Measurements from ENCODE around the gene ABHD12. TPM values are rescaled to one million over a fixed set of nuclear protein-coding genes. Genes with fewer than 3 reads are reported as not detected.

Gene ABHD12
- total RNA-seq, 1 donor from 2014 or later: 58.0 TPM

DNA sequence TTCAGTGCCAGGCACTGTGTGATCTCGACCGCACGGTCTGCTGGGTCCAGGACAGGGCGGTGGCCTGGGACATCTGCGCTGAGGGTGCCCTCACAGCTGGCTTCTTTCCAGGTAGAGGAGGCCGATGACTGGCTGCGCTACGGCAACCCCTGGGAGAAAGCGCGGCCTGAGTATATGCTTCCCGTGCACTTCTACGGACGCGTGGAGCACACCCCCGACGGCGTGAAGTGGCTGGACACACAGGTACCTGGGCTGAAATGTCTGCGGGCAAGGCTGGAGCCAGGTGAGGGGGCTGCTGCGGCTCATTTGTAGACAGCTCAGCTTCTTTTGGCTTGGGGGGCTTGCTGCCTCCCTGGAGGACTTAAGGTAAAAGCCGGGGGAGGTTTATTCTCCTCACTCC lies 116.2 kb downstream of the ABHD12 start:
- Mint-ChIP-seq H3K27me3 (ENCODE audit: low read depth) (no peaks in the 10 kb centered on the region), H3K9me3 (no peaks in the 10 kb centered on the region), H3K4me1 (no peaks in the 10 kb centered on the region), H3K36me3 (peaks cover 23% of the 10 kb centered on the region), H3K27ac (no peak overlapping the region), H3K4me3 (no peak overlapping the region)
- peak in 1 of 2 experiments; percentile 16 for DNase-seq (ENCODE audit: low spot score in 2 of 2, unreplicated experiment in 2 of 2)
- TF ChIP-seq, protein P1, sequence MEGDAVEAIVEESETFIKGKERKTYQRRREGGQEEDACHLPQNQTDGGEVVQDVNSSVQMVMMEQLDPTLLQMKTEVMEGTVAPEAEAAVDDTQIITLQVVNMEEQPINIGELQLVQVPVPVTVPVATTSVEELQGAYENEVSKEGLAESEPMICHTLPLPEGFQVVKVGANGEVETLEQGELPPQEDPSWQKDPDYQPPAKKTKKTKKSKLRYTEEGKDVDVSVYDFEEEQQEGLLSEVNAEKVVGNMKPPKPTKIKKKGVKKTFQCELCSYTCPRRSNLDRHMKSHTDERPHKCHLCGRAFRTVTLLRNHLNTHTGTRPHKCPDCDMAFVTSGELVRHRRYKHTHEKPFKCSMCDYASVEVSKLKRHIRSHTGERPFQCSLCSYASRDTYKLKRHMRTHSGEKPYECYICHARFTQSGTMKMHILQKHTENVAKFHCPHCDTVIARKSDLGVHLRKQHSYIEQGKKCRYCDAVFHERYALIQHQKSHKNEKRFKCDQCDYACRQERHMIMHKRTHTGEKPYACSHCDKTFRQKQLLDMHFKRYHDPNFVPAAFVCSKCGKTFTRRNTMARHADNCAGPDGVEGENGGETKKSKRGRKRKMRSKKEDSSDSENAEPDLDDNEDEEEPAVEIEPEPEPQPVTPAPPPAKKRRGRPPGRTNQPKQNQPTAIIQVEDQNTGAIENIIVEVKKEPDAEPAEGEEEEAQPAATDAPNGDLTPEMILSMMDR (IDR thresholded peaks at IDR 0.05; ENCODE audit: unreplicated experiment): no peak

DNA sequence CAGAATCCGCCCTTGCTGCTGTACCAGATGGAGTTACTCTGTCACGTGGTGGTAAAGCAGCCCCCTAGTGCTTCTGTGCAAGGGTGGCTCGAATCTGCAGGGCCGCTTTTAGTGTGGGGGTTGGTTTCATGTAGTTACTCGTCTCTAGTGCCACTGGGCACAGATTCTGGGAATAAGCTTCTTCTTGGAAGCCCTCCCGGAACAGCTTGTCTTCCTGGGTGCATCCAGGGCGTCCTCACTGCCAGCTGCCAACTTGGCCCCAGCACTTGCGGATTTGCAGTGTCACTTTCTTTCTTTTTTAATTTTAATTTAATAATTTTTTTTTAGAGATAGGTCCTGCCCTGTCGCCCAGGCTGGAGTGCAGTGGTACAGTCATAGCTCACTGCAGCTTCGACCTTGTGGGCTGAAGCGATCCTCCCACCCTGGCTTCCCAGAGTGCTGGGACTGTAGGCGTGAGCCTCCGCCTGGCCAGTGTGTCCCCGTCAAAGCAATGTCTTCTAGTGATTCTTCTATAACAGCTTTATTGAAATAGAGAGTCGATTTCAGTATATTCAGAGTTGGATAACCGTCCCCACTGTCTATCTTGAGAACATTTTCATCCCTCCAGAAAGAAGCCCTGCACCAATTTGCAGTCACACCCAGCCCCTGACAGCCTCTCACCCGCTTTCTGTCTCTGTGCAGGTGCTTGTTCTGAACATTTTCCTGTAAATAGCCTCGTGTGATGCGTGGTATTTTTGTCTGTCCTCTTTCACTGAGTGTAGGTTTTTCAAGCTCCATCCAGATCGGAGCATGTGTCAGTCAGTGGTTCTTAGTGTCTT lies 116.9 kb downstream of the ABHD12 start:
- TF ChIP-seq, protein P1 (IDR thresholded peaks at IDR 0.05; ENCODE audit: unreplicated experiment): no peak
- no peaks in the 10 kb centered on the region for H3K4me1 Mint-ChIP-seq
- H3K4me3 Mint-ChIP-seq: no peak overlapping the region
- no peak for DNase-seq (ENCODE audit: low spot score in 2 of 2, unreplicated experiment in 2 of 2)
- no peak overlapping the region for H3K27ac Mint-ChIP-seq
- H3K9me3 Mint-ChIP-seq: no peaks in the 10 kb centered on the region
- peaks cover 29% of the 10 kb centered on the region for H3K36me3 Mint-ChIP-seq
- no peaks in the 10 kb centered on the region for H3K27me3 Mint-ChIP-seq (ENCODE audit: low read depth)

DNA sequence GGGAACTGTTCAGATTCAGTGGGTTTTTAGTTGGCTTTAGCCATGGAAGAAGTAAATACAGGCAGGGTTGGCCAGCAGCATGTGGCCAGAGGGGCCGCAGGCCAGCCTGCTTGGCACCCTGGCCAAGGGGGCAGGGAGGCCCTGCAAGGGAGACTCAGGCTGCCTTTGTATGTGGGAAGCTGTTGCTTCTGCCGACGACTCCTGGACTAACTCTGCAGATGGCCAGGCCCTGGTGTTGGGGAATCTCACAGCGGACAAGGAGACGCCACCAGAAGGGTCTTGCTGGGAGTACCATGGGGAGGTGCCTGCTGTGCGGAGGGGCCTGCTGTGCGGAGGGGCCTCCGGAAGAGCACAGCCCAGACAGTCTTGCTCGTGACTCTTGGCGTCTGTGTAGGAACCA lies 117.6 kb downstream of the ABHD12 start:
- peak in 1 of 2 experiments; percentile 6 for DNase-seq (ENCODE audit: low spot score in 2 of 2, unreplicated experiment in 2 of 2)
- Mint-ChIP-seq H3K27me3 (ENCODE audit: low read depth) (no peaks in the 10 kb centered on the region), H3K27ac (no peak overlapping the region), H3K36me3 (peaks cover 33% of the 10 kb centered on the region), H3K4me1 (no peaks in the 10 kb centered on the region), H3K9me3 (no peaks in the 10 kb centered on the region), H3K4me3 (no peak overlapping the region)
- TF ChIP-seq, protein P1 (IDR thresholded peaks at IDR 0.05; ENCODE audit: unreplicated experiment): no peak

DNA sequence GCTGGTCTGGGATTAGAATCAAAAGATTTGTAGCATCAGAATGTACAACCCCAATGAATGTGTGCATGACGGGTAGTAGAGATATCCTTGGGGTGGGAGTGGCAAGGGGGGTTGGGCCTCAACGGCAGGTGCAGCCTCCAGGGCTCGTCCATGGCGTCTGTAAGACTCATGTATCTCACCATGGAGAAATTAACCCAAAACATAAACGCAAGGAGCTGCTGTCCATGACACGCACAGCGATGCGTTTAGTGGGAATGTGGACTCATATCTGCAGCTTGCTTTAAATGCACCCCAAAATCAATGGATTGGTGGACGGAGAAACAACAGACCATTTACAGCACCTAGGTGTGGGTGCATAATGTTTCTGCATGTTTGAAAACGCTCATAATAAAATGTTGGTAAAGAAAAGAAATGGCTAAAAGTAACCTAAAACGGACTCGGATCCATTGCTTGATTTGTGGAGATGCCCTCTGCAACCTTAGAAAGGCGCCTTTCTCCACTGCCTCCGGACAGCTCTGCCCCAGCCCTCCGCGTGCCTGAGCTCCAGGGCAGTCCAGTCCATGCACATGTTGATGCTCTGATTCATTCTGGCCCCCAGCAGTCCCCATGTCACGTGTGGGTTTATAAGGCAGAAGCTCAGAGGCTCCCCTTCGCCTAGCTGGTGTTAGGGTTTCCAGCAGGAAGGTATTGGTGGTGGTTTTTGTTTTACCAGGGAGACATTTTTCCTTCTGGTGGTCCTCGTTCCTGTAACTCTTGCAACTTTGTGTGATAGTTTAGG lies 118.2 kb downstream of the ABHD12 start:
- Mint-ChIP-seq H3K4me3 (no peak overlapping the region), H3K27me3 (ENCODE audit: low read depth) (no peaks in the 10 kb centered on the region), H3K36me3 (peaks cover 29% of the 10 kb centered on the region), H3K4me1 (no peaks in the 10 kb centered on the region), H3K9me3 (no peaks in the 10 kb centered on the region), H3K27ac (no peak overlapping the region)
- no peak for DNase-seq (ENCODE audit: low spot score in 2 of 2, unreplicated experiment in 2 of 2)
- TF ChIP-seq, protein P1 (IDR thresholded peaks at IDR 0.05; ENCODE audit: unreplicated experiment): no peak

DNA sequence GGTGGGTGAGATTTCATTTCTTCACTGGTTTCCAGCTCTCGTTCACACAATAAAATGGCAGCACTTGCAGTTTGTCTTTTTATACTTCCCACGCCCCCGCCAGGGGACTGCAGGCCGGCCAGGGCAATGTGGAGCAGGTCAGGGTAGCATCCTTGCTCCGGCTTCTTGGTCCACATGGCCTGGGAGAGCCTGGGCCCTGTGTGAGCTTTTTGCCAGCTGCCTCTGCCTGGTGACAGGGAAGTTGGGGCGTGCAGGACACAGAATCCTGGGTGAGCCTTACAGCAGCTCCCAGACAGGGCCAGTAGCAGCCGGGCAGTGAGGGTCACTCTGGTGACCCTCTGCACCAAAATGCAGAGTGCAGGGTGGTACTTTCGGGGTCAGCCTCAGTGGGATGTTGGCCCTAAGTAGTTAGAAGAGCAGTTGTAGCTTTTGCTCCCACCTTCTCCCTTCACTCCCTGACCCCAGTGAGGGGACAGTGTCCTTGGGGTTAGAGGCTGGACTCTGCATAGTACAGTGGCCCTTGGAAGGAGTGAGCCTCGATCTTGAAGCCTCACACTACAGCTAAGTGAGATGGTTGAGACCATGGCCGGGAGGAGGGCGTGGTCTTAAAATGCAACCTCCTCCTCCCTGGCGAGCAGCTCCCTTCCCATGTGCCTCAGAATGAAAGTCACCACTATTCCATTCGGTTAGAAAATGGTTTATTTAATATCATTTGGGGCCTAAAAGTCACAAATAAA lies 119.0 kb downstream of the ABHD12 start:
- Mint-ChIP-seq H3K4me3 (no peak overlapping the region), H3K27ac (no peak overlapping the region), H3K9me3 (no peaks in the 10 kb centered on the region), H3K4me1 (no peaks in the 10 kb centered on the region), H3K27me3 (ENCODE audit: low read depth) (no peaks in the 10 kb centered on the region), H3K36me3 (peaks cover 32% of the 10 kb centered on the region)
- TF ChIP-seq, protein P1 (IDR thresholded peaks at IDR 0.05; ENCODE audit: unreplicated experiment): no peak
- no peak for DNase-seq (ENCODE audit: low spot score in 2 of 2, unreplicated experiment in 2 of 2)

Measured in mesothelial cell of epicardium (in vitro differentiated cells).